WTC11 (cell line): ENCODE results near the gene APOOL. TPM values are rescaled to one million over a fixed set of nuclear protein-coding genes. Genes with fewer than 3 reads are reported as not detected.

ENCODE experiments used
- ATAC-seq: fragments of 200-7000 bp; cut with Tn5 transposase; 2 replicates; pipeline ENCODE4 v1.10.0; 2021; ENCODE audit warnings: mild to moderate bottlenecking, moderate library complexity
- CTCF ChIA-PET: fragments of 300-600 bp; sonication (Branson Sonifier 250); formaldehyde crosslinking; loops from one replicate; lab custom pipeline; 2021; ENCODE audit warnings: antibody characterized with exemption; lab: Charles Lee
- POLR2A ChIA-PET: fragments of 350-600 bp; sonication (Branson Sonifier 250); formaldehyde crosslinking; loops from one replicate; lab custom pipeline; 2021; ENCODE audit warnings: antibody characterized with exemption; lab: Charles Lee
- DNase-seq: peaks from one replicate; pipeline ENCODE4 v3.0.0; 2021; ENCODE audit warnings: low spot score
- H3K27ac Mint-ChIP-seq: 2 replicates; pipeline ENCODE4 v1.8.0; 2021; ENCODE audit warnings: mixed read lengths
- H3K27me3 Mint-ChIP-seq: 2 replicates; pipeline ENCODE4 v1.8.0; 2021; ENCODE audit warnings: low read depth, mild to moderate bottlenecking, moderate library complexity, mixed read lengths
- H3K36me3 Mint-ChIP-seq: 2 replicates; pipeline ENCODE4 v1.8.0; 2021; ENCODE audit warnings: mixed read lengths
- H3K4me1 Mint-ChIP-seq: 2 replicates; pipeline ENCODE4 v1.8.0; 2022; ENCODE audit warnings: mixed read lengths
- H3K4me3 Mint-ChIP-seq: 2 replicates; pipeline ENCODE4 v1.8.0; 2021; ENCODE audit warnings: mild to moderate bottlenecking, moderate library complexity, mixed read lengths
- H3K9me3 Mint-ChIP-seq: 2 replicates; pipeline ENCODE4 v1.8.0; 2021; ENCODE audit warnings: mixed read lengths
- ELF4 ChIP-seq: sonication (generic); formaldehyde crosslinking; IDR thresholded peaks from 2 replicates; pipeline ENCODE4 v1.8.1; 2022; ENCODE audit warnings: low read depth, mild to moderate bottlenecking, moderate library complexity, missing genetic modification reagents
- ETV6 ChIP-seq: sonication (generic); formaldehyde crosslinking; IDR thresholded peaks from 2 replicates; pipeline ENCODE4 v1.8.1; 2022; ENCODE audit warnings: mild to moderate bottlenecking, missing genetic modification reagents
- FOXJ3 ChIP-seq: sonication (generic); formaldehyde crosslinking; IDR thresholded peaks from 2 replicates; pipeline ENCODE4 v1.9.0; 2021; ENCODE audit warnings: missing genetic modification reagents, mild to moderate bottlenecking, borderline replicate concordance
- MYBL2 ChIP-seq: sonication (generic); formaldehyde crosslinking; IDR thresholded peaks from 2 replicates; pipeline ENCODE4 v1.8.1; 2023; ENCODE audit warnings: mild to moderate bottlenecking, moderate library complexity, missing genetic modification reagents
- NR2C2 ChIP-seq: sonication (generic); formaldehyde crosslinking; IDR thresholded peaks from 2 replicates; pipeline ENCODE4 v1.8.0; 2022; ENCODE audit warnings: mild to moderate bottlenecking, missing genetic modification reagents
- PRRX2 ChIP-seq: fragments of 250-450 bp; sonication (Bioruptor Pico); IDR thresholded peaks from 2 replicates; pipeline ENCODE4 v1.8.0; 2021; ENCODE audit warnings: mild to moderate bottlenecking
- RELA ChIP-seq: sonication (generic); formaldehyde crosslinking; IDR thresholded peaks from 2 replicates; pipeline ENCODE4 v1.8.1; 2022; ENCODE audit warnings: missing genetic modification reagents, mild to moderate bottlenecking, borderline replicate concordance
- RORB ChIP-seq: fragments of 250-450 bp; sonication (Bioruptor Pico); IDR thresholded peaks from 2 replicates; pipeline ENCODE4 v1.9.0; 2021; ENCODE audit warnings: mild to moderate bottlenecking
- SMAD4 ChIP-seq: sonication (generic); formaldehyde crosslinking; IDR thresholded peaks from 2 replicates; pipeline ENCODE4 v1.8.0; 2022; ENCODE audit warnings: mild to moderate bottlenecking, missing genetic modification reagents
- SP1 ChIP-seq: sonication (generic); formaldehyde crosslinking; conservative IDR thresholded peaks from 2 replicates; pipeline ENCODE4 v1.8.1; 2022; ENCODE audit warnings: missing genetic modification reagents
- ZNF219 ChIP-seq: sonication (generic); formaldehyde crosslinking; IDR thresholded peaks from 2 replicates; pipeline ENCODE4 v1.8.0; 2023; ENCODE audit warnings: missing genetic modification reagents, mild to moderate bottlenecking, borderline replicate concordance
- ZNF317 ChIP-seq: sonication (generic); formaldehyde crosslinking; IDR thresholded peaks from 2 replicates; pipeline ENCODE4 v1.8.1; 2023; ENCODE audit warnings: low read depth, mild to moderate bottlenecking, moderate library complexity, missing genetic modification reagents, borderline replicate concordance
- total RNA-seq: library from RNA; stranded (reverse); gene quantifications from 3 replicates; pipeline ENCODE4 v1.2.3, GENCODE V29; 2021
- TF ChIP-seq, protein P1 (sequence below): sonication (generic); formaldehyde crosslinking; IDR thresholded peaks from 2 replicates; pipeline ENCODE4 v1.8.1; 2023; ENCODE audit warnings: mild to moderate bottlenecking, missing genetic modification reagents
- TF ChIP-seq, protein P2 (sequence below): sonication (generic); formaldehyde crosslinking; IDR thresholded peaks from 2 replicates; pipeline ENCODE4 v1.8.1; 2023; ENCODE audit warnings: mild to moderate bottlenecking, moderate library complexity, missing genetic modification reagents
- TF ChIP-seq, protein P3 (sequence below): sonication (generic); formaldehyde crosslinking; IDR thresholded peaks from 2 replicates; pipeline ENCODE4 v1.8.0; 2023; ENCODE audit warnings: missing genetic modification reagents
- TF ChIP-seq, protein P4 (sequence below): sonication (generic); formaldehyde crosslinking; IDR thresholded peaks from 2 replicates; pipeline ENCODE4 v1.8.0; 2022; ENCODE audit warnings: mild to moderate bottlenecking, missing genetic modification reagents
- TF ChIP-seq, protein P5 (sequence below): sonication (generic); formaldehyde crosslinking; IDR thresholded peaks from 2 replicates; pipeline ENCODE4 v1.8.1; 2022; ENCODE audit warnings: low read depth, mild to moderate bottlenecking, moderate library complexity, missing genetic modification reagents, borderline replicate concordance
- TF ChIP-seq, protein P6 (sequence below): sonication (generic); formaldehyde crosslinking; IDR thresholded peaks from 2 replicates; pipeline ENCODE4 v1.8.0; 2022; ENCODE audit warnings: mild to moderate bottlenecking, missing genetic modification reagents
- TF ChIP-seq, protein P7 (sequence below): sonication (generic); formaldehyde crosslinking; IDR thresholded peaks from 2 replicates; pipeline ENCODE4 v1.8.0; 2023; ENCODE audit warnings: mild to moderate bottlenecking, missing genetic modification reagents

APOOL gene
- total RNA-seq, 1 experiment from 2014 or later: 14.4 TPM

DNA sequence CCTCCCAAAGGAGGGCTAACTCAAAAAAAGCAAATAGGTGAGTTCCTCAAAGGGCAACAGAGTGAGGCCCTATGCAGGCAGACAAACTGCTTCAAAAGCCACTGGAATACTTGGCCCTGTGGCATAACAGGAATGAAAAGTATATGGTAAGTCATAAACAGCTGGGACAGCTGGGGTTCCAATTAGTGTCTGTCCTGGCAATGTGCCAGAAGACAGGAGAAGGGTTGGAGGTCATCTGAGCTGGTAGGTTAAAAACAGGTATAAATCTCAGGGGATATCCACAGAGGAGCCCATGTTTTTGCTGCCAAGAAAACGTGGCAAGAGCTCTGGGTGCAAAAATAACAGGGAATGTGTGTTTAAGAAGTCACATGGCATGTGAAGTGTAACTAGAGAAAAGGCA lies 111.6 kb downstream of the APOOL start:
- POLR2A ChIA-PET: no interaction called here
- DNase-seq: no peak
- H3K4me3 Mint-ChIP-seq: no peak overlapping the region
- H3K4me1 Mint-ChIP-seq: 0 out of 2 replicates have a peak, but pooled peaks cover 2% of the 10 kb centered on the region
- H3K9me3 Mint-ChIP-seq: peaks cover 4% of the 10 kb centered on the region; the same call in 1 of the 2 replicates
- no peak for TF ChIP-seq ETV6 (CRISPR knock-in tag)
- TF ChIP-seq, all 79 proteins: peak for 0
- Mint-ChIP-seq H3K27ac (no peak overlapping the region), H3K27me3 (no peaks in the 10 kb centered on the region), H3K36me3 (no peaks in the 10 kb centered on the region)
- CTCF ChIA-PET: no interaction called here
- ATAC-seq: no peak

DNA sequence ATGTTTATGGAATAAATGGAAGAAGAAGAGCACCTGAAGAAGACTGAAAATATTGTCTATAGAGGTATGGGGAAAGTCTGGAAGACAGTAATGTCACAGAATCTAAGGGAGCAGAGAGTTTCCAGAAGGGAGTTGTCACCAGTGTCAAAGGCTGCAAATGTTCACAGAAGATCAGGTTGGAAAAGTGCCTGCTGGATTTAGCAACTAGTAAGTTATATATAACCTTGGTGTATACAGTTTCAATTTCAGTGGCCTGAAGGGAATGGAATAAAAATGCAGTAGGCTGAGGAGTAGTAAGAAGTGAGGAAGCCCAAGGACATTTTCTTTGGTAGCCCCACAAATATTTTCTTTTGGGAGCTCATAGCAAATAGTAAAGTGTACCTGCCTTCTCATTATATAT lies 132.7 kb downstream of the APOOL start:
- Mint-ChIP-seq H3K27ac (no peak overlapping the region), H3K4me3 (no peak overlapping the region), H3K4me1 (no peaks in the 10 kb centered on the region), H3K27me3 (no peaks in the 10 kb centered on the region), H3K9me3 (peaks cover 16% of the 10 kb centered on the region), H3K36me3 (peaks cover 10% of the 10 kb centered on the region)
- DNase-seq (no peak), ATAC-seq (no peak)
- CTCF ChIA-PET: no interaction called here
- POLR2A ChIA-PET: no interaction called here
- TF ChIP-seq, protein P1, sequence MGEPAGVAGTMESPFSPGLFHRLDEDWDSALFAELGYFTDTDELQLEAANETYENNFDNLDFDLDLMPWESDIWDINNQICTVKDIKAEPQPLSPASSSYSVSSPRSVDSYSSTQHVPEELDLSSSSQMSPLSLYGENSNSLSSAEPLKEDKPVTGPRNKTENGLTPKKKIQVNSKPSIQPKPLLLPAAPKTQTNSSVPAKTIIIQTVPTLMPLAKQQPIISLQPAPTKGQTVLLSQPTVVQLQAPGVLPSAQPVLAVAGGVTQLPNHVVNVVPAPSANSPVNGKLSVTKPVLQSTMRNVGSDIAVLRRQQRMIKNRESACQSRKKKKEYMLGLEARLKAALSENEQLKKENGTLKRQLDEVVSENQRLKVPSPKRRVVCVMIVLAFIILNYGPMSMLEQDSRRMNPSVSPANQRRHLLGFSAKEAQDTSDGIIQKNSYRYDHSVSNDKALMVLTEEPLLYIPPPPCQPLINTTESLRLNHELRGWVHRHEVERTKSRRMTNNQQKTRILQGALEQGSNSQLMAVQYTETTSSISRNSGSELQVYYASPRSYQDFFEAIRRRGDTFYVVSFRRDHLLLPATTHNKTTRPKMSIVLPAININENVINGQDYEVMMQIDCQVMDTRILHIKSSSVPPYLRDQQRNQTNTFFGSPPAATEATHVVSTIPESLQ: no peak
- TF ChIP-seq PRRX2 (no peak), SMAD4 (no peak), ZNF219 (no peak), NR2C2 (no peak), FOXJ3 (CRISPR knock-in tag) (no peak), MYBL2 (CRISPR knock-in tag) (no peak)
- TF ChIP-seq, protein P2, sequence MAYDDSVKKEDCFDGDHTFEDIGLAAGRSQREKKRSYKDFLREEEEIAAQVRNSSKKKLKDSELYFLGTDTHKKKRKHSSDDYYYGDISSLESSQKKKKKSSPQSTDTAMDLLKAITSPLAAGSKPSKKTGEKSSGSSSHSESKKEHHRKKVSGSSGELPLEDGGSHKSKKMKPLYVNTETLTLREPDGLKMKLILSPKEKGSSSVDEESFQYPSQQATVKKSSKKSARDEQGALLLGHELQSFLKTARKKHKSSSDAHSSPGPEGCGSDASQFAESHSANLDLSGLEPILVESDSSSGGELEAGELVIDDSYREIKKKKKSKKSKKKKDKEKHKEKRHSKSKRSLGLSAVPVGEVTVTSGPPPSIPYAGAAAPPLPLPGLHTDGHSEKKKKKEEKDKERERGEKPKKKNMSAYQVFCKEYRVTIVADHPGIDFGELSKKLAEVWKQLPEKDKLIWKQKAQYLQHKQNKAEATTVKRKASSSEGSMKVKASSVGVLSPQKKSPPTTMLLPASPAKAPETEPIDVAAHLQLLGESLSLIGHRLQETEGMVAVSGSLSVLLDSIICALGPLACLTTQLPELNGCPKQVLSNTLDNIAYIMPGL (CRISPR knock-in tag): no peak

DNA sequence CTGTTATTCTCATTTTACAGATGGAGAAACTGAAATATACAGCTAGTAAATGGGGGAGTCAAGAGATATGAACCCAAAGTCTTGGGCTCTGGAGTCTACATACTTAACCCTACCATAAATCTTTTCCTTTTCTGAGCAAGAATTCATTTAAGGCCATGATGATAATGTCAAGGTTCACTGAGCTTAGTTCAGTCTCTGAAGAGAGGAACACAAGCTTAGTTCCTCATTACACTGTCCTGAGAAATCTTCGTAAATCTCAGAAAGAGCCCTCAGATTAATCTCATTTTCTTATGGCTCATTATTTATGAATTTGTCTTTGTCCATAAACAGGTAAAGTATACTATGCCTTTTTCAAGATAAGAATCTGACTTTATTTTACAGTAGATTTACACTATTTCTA lies 135.7 kb downstream of the APOOL start:
- no peak for ATAC-seq
- Mint-ChIP-seq H3K36me3 (peaks cover 3% of the 10 kb centered on the region; the same call in 1 of the 2 replicates), H3K27ac (no peak overlapping the region), H3K4me1 (no peaks in the 10 kb centered on the region), H3K27me3 (no peaks in the 10 kb centered on the region), H3K4me3 (no peak overlapping the region), H3K9me3 (peaks cover 5% of the 10 kb centered on the region)
- CTCF ChIA-PET: no interaction called here
- POLR2A ChIA-PET: no interaction called here
- DNase-seq: no peak
- TF ChIP-seq, protein P3, sequence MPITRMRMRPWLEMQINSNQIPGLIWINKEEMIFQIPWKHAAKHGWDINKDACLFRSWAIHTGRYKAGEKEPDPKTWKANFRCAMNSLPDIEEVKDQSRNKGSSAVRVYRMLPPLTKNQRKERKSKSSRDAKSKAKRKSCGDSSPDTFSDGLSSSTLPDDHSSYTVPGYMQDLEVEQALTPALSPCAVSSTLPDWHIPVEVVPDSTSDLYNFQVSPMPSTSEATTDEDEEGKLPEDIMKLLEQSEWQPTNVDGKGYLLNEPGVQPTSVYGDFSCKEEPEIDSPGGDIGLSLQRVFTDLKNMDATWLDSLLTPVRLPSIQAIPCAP (CRISPR knock-in tag): no peak
- TF ChIP-seq ELF4 (CRISPR knock-in tag): no peak
- TF ChIP-seq SP1 (CRISPR knock-in tag): no peak
- no peak for TF ChIP-seq ZNF317
- no peak for TF ChIP-seq RELA (CRISPR knock-in tag)

DNA sequence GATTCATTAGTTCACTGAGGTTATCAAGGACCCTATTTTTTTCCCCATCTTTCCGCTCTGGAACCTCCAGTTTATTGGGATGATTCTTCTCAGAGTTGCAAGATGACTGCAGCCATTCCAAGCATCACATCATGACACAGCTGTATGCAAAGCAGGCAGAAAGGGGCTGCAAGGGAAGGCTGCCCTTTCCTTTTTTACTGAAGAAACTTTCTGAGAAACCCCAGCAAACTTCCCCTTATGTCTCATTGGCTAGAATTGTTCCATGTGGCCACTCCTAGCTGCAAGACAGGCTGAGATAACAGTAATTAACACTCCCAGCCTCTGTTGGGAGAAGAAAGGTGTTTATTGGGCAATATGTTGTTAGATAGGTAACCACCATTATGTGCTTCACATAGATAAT lies 137.3 kb downstream of the APOOL start:
- ATAC-seq: no peak
- CTCF ChIA-PET: no interaction called here
- DNase-seq: no peak
- H3K4me1 Mint-ChIP-seq: no peaks in the 10 kb centered on the region
- no peaks in the 10 kb centered on the region for H3K27me3 Mint-ChIP-seq
- H3K36me3 Mint-ChIP-seq: no peaks in the 10 kb centered on the region
- no peaks in the 10 kb centered on the region for H3K9me3 Mint-ChIP-seq
- no peak overlapping the region for H3K27ac Mint-ChIP-seq
- POLR2A ChIA-PET: no interaction called here
- no peak overlapping the region for H3K4me3 Mint-ChIP-seq
- TF ChIP-seq FOXJ3 (CRISPR knock-in tag) (no peak), RORB (no peak)
- TF ChIP-seq, protein P4, sequence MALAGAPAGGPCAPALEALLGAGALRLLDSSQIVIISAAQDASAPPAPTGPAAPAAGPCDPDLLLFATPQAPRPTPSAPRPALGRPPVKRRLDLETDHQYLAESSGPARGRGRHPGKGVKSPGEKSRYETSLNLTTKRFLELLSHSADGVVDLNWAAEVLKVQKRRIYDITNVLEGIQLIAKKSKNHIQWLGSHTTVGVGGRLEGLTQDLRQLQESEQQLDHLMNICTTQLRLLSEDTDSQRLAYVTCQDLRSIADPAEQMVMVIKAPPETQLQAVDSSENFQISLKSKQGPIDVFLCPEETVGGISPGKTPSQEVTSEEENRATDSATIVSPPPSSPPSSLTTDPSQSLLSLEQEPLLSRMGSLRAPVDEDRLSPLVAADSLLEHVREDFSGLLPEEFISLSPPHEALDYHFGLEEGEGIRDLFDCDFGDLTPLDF (CRISPR knock-in tag): no peak
- TF ChIP-seq, protein P5, sequence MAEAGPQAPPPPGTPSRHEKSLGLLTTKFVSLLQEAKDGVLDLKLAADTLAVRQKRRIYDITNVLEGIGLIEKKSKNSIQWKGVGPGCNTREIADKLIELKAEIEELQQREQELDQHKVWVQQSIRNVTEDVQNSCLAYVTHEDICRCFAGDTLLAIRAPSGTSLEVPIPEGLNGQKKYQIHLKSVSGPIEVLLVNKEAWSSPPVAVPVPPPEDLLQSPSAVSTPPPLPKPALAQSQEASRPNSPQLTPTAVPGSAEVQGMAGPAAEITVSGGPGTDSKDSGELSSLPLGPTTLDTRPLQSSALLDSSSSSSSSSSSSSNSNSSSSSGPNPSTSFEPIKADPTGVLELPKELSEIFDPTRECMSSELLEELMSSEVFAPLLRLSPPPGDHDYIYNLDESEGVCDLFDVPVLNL (CRISPR knock-in tag): no peak
- TF ChIP-seq, protein P6, sequence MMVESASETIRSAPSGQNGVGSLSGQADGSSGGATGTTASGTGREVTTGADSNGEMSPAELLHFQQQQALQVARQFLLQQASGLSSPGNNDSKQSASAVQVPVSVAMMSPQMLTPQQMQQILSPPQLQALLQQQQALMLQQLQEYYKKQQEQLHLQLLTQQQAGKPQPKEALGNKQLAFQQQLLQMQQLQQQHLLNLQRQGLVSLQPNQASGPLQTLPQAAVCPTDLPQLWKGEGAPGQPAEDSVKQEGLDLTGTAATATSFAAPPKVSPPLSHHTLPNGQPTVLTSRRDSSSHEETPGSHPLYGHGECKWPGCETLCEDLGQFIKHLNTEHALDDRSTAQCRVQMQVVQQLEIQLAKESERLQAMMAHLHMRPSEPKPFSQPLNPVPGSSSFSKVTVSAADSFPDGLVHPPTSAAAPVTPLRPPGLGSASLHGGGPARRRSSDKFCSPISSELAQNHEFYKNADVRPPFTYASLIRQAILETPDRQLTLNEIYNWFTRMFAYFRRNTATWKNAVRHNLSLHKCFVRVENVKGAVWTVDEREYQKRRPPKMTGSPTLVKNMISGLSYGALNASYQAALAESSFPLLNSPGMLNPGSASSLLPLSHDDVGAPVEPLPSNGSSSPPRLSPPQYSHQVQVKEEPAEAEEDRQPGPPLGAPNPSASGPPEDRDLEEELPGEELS: no peak
- TF ChIP-seq, protein P7, sequence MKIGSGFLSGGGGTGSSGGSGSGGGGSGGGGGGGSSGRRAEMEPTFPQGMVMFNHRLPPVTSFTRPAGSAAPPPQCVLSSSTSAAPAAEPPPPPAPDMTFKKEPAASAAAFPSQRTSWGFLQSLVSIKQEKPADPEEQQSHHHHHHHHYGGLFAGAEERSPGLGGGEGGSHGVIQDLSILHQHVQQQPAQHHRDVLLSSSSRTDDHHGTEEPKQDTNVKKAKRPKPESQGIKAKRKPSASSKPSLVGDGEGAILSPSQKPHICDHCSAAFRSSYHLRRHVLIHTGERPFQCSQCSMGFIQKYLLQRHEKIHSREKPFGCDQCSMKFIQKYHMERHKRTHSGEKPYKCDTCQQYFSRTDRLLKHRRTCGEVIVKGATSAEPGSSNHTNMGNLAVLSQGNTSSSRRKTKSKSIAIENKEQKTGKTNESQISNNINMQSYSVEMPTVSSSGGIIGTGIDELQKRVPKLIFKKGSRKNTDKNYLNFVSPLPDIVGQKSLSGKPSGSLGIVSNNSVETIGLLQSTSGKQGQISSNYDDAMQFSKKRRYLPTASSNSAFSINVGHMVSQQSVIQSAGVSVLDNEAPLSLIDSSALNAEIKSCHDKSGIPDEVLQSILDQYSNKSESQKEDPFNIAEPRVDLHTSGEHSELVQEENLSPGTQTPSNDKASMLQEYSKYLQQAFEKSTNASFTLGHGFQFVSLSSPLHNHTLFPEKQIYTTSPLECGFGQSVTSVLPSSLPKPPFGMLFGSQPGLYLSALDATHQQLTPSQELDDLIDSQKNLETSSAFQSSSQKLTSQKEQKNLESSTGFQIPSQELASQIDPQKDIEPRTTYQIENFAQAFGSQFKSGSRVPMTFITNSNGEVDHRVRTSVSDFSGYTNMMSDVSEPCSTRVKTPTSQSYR (CRISPR knock-in tag): no peak
